Measurements from ENCODE around the gene MARCHF11. TPM values are rescaled to one million over a fixed set of nuclear protein-coding genes. Genes with fewer than 3 reads are reported as not detected.

The MARCHF11 gene
- total RNA-seq, 4 donors from 2014 or later = not detected

GRCh38 chr5:16140944-16141343 is 38.6 kb downstream of the MARCHF11 start:
- TF ChIP-seq POLR2A (IDR thresholded peaks at IDR 0.05) (no peak), CTCF (IDR thresholded peaks at IDR 0.05) (no peak)
- no peak for DNase-seq (ENCODE audit: low spot score in 2 of 2)
- no peak overlapping the region for H3K4me3 ChIP-seq (ENCODE audit: low read depth, poor library complexity, severe bottlenecking)
- intact Hi-C loops (cut with DNase I; ENCODE audit: low total_unique reads) = no loop called here
- 44 to 60% methylated on average over 4 of the region's 4 CpGs for WGBS, 2 donors

GRCh38 chr5:16140417-16140816 is 39.2 kb downstream of the MARCHF11 start:
- intact Hi-C loops (cut with DNase I; ENCODE audit: low total_unique reads) = no loop called here

GRCh38 chr5:16137177-16137576 is 42.4 kb downstream of the MARCHF11 start:
- DNase-seq (ENCODE audit: low spot score in 2 of 2) = no peak
- intact Hi-C loops (cut with DNase I; ENCODE audit: low total_unique reads) = no loop called here
- no peak overlapping the region for H3K4me3 ChIP-seq (ENCODE audit: low read depth, poor library complexity, severe bottlenecking)
- TF ChIP-seq CTCF (IDR thresholded peaks at IDR 0.05) (no peak), POLR2A (IDR thresholded peaks at IDR 0.05) (no peak)

More at GRCh38 chr5:16140417-16140816, 39.2 kb downstream of the MARCHF11 start:
- H3K4me3 ChIP-seq (ENCODE audit: low read depth, poor library complexity, severe bottlenecking) = no peak overlapping the region
- WGBS, 2 donors = 66 to 75% methylated on average over 3 of the region's 3 CpGs
- TF ChIP-seq POLR2A (IDR thresholded peaks at IDR 0.05) = no peak
- no peak for TF ChIP-seq CTCF (IDR thresholded peaks at IDR 0.05)
- DNase-seq (ENCODE audit: low spot score in 2 of 2) = no peak

GRCh38 chr5:16135506-16135905 is 44.1 kb downstream of the MARCHF11 start:
- H3K4me3 ChIP-seq (ENCODE audit: low read depth, poor library complexity, severe bottlenecking) = no peak overlapping the region
- TF ChIP-seq POLR2A (IDR thresholded peaks at IDR 0.05) (no peak), CTCF (IDR thresholded peaks at IDR 0.05) (no peak)
- intact Hi-C loops (cut with DNase I; ENCODE audit: low total_unique reads) = no loop called here
- DNase-seq (ENCODE audit: low spot score in 2 of 2) = no peak
- 77 to 85% methylated on average over 3 of the region's 3 CpGs for WGBS, 2 donors

- DNase-seq (ENCODE audit: low spot score in 2 of 2) = no peak
- 48 to 50% methylated on average over 1 of the region's 1 CpG for WGBS, 2 donors
- intact Hi-C loops (cut with DNase I; ENCODE audit: low total_unique reads) = no loop called here
- TF ChIP-seq CTCF (IDR thresholded peaks at IDR 0.05) (no peak), POLR2A (IDR thresholded peaks at IDR 0.05) (no peak)
- H3K4me3 ChIP-seq (ENCODE audit: low read depth, poor library complexity, severe bottlenecking) = no peak overlapping the region
These were observed 44.6 kb downstream of the MARCHF11 start for GRCh38 chr5:16135003-16135402.

- TF ChIP-seq CTCF (IDR thresholded peaks at IDR 0.05) = no peak
- TF ChIP-seq POLR2A (IDR thresholded peaks at IDR 0.05) = no peak
- no peak overlapping the region for H3K4me3 ChIP-seq (ENCODE audit: low read depth, poor library complexity, severe bottlenecking)
- 34 to 45% methylated on average over 3 of the region's 3 CpGs for WGBS, 2 donors
- intact Hi-C loops (cut with DNase I; ENCODE audit: low total_unique reads) = no loop called here
- DNase-seq (ENCODE audit: low spot score in 2 of 2) = no peak
These were observed 45.4 kb downstream of the MARCHF11 start for GRCh38 chr5:16134204-16134603.
